Activated CD8-positive, alpha-beta T cell treated with anti-CD3 and anti-CD28 coated beads for 36 hours (primary cell): ENCODE measurements around the gene VSX1. TPM values are rescaled to one million over a fixed set of nuclear protein-coding genes. Genes with fewer than 3 reads are reported as not detected.

ENCODE experiments used
- ATAC-seq: fragments of 200-7000 bp; cut with Tn5 transposase; one replicate; pipeline ENCODE4 v1.10.0; 2021; ENCODE audit warnings: mild to moderate bottlenecking, moderate library complexity
- CTCF ChIA-PET: fragments of 350-600 bp; sonication (Branson Sonifier 250); formaldehyde crosslinking; loops from one replicate; lab custom pipeline; 2021; ENCODE audit warnings: antibody characterized with exemption; lab: Charles Lee
- POLR2A ChIA-PET: fragments of 350-600 bp; sonication (Branson Sonifier 250); formaldehyde crosslinking; loops from one replicate; lab custom pipeline; 2021; ENCODE audit warnings: antibody characterized with exemption; lab: Charles Lee
- DNase-seq: peaks from one replicate; pipeline ENCODE4 v3.0.0-alpha.2; 2020
- H3K27ac Mint-ChIP-seq: one replicate; pipeline ENCODE4 v1.8.0; 2021; ENCODE audit warnings: mild to moderate bottlenecking, mixed read lengths
- H3K27me3 Mint-ChIP-seq: one replicate; pipeline ENCODE4 v1.8.0; 2021; ENCODE audit warnings: mixed read lengths
- H3K36me3 Mint-ChIP-seq: one replicate; pipeline ENCODE4 v1.8.0; 2021; ENCODE audit warnings: low read depth, mixed read lengths
- H3K4me1 Mint-ChIP-seq: one replicate; pipeline ENCODE4 v1.8.0; 2021; ENCODE audit warnings: low read depth, mixed read lengths
- H3K4me3 Mint-ChIP-seq: one replicate; pipeline ENCODE4 v1.8.0; 2021; ENCODE audit warnings: mild to moderate bottlenecking, moderate library complexity, mixed read lengths
- H3K9me3 Mint-ChIP-seq: one replicate; pipeline ENCODE4 v1.8.0; 2021; ENCODE audit warnings: mixed read lengths
- CTCF ChIP-seq: fragments of 200-600 bp; IDR thresholded peaks from one replicate; pipeline ENCODE4 v1.8.0; 2022; ENCODE audit warnings: antibody characterized with exemption, mild to moderate bottlenecking
- intact Hi-C: fragments of 100-400 bp; cut with micrococcal nuclease; formaldehyde crosslinking; loops from one replicate; pipeline ENCODE4 v1.10.0; 2022
- total RNA-seq, 2 experiments: library from RNA; stranded (reverse); gene quantifications; one replicate each; pipeline ENCODE4 v1.2.3, GENCODE V29; 2021

VSX1 gene
- total RNA-seq, 2 experiments from 2014 or later, result not detected

GRCh38 chr20:25054995-25055629 is 26.8 kb downstream of the VSX1 start:
- Mint-ChIP-seq H3K4me1 (peaks cover 54% of the 10 kb centered on the region), H3K4me3 (peak overlapping the region; percentile 79), H3K36me3 (peaks cover 3% of the 10 kb centered on the region), H3K9me3 (no peaks in the 10 kb centered on the region), H3K27ac (no peak overlapping the region), H3K27me3 (no peaks in the 10 kb centered on the region)
- ChIA-PET CTCF (interaction anchor here (1.0 to 10.9 kb wide), 4 partner anchors 10 to 204 kb away, joined by 3 to 167 read pairs (median 8); partner anchors contain the start of gene APMAP), POLR2A (interaction anchor here (0.6 kb wide), 1 partner anchor 9 kb away, joined by 3 read pairs; no protein-coding TSS in a partner anchor)
- DNase-seq, result no peak
- intact Hi-C loops, result no loop called here
- no peak for TF ChIP-seq CTCF
- ATAC-seq, result no peak

- ChIA-PET POLR2A (no interaction called here), CTCF (interaction anchor here (1.0 to 2.8 kb wide), 5 partner anchors 11 to 205 kb away, joined by 3 to 12 read pairs (median 3); no protein-coding TSS in a partner anchor)
- H3K9me3 Mint-ChIP-seq, result no peaks in the 10 kb centered on the region
- DNase-seq (no peak), ATAC-seq (no peak)
- no peak for TF ChIP-seq CTCF
- H3K4me3 Mint-ChIP-seq, result no peak overlapping the region
- H3K36me3 Mint-ChIP-seq, result peaks cover 3% of the 10 kb centered on the region
- intact Hi-C loops, result no loop called here
- H3K27me3 Mint-ChIP-seq, result no peaks in the 10 kb centered on the region
- H3K27ac Mint-ChIP-seq, result no peak overlapping the region
- peaks cover 54% of the 10 kb centered on the region for H3K4me1 Mint-ChIP-seq
Measured at GRCh38 chr20:25054096-25054820, 27.7 kb downstream of the VSX1 start.

- DNase-seq (no peak), ATAC-seq (no peak)
- no peak overlapping the region for H3K4me3 Mint-ChIP-seq
- intact Hi-C loops, result no loop called here
- POLR2A ChIA-PET, result interaction anchor here (0.6 kb wide), 1 partner anchor 423 kb away, joined by 3 read pairs; no protein-coding TSS in a partner anchor
- no peaks in the 10 kb centered on the region for H3K9me3 Mint-ChIP-seq
- peaks cover 51% of the 10 kb centered on the region for H3K4me1 Mint-ChIP-seq
- TF ChIP-seq CTCF, result no peak
- H3K27me3 Mint-ChIP-seq, result no peaks in the 10 kb centered on the region
- CTCF ChIA-PET, result interaction anchor here (0.6 to 2.8 kb wide), 4 partner anchors 12 to 60 kb away, joined by 3 to 12 read pairs (median 3); no protein-coding TSS in a partner anchor
- H3K36me3 Mint-ChIP-seq, result peaks cover 3% of the 10 kb centered on the region
- no peak overlapping the region for H3K27ac Mint-ChIP-seq
Measured at GRCh38 chr20:25053255-25054031, 28.5 kb downstream of the VSX1 start.

GRCh38 chr20:25052255-25053194 is 29.4 kb downstream of the VSX1 start:
- intact Hi-C loops, result no loop called here
- Mint-ChIP-seq H3K27ac (no peak overlapping the region), H3K4me3 (no peak overlapping the region), H3K27me3 (no peaks in the 10 kb centered on the region), H3K36me3 (peaks cover 3% of the 10 kb centered on the region), H3K9me3 (no peaks in the 10 kb centered on the region), H3K4me1 (peaks cover 51% of the 10 kb centered on the region)
- DNase-seq (no peak), ATAC-seq (no peak)
- POLR2A ChIA-PET, result interaction anchor here (0.6 kb wide), 1 partner anchor 424 kb away, joined by 3 read pairs; no protein-coding TSS in a partner anchor
- CTCF ChIA-PET, result interaction anchor here (0.6 to 1.4 kb wide), 2 partner anchors 16 to 59 kb away, joined by 3 read pairs; no protein-coding TSS in a partner anchor
- TF ChIP-seq CTCF, result no peak
